CD4-positive, alpha-beta T cell (primary cell): ENCODE measurements around the gene EMC6. TPM values are rescaled to one million over a fixed set of nuclear protein-coding genes. Genes with fewer than 3 reads are reported as not detected.

Experiments used
- ATAC-seq: fragments of 200-7000 bp; cut with Tn5 transposase; one replicate; pipeline ENCODE4 v1.10.0; 2022; ENCODE audit warnings: mild to moderate bottlenecking; ENCODE audit not compliant: poor library complexity
- CTCF ChIA-PET: fragments of 350-600 bp; sonication (Branson Sonifier 250); formaldehyde crosslinking; loops from one replicate; lab custom pipeline; 2021; ENCODE audit warnings: antibody characterized with exemption, inconsistent platforms; lab: Charles Lee
- POLR2A ChIA-PET: fragments of 350-600 bp; sonication (Branson Sonifier 250); formaldehyde crosslinking; loops from one replicate; lab custom pipeline; 2021; ENCODE audit warnings: antibody characterized with exemption, inconsistent platforms; lab: Charles Lee
- DNase-seq, 14 experiments: peaks; one replicate each; pipeline ENCODE4 v3.0.0-alpha.2; 2013 to 2020; ENCODE audit warnings: mixed read lengths in 2 of 14
- H3K27ac ChIP-seq, 2 donors: one replicate each; pipeline versions ENCODE4 v1.5.1 to v1.7.0; 2013; ENCODE audit warnings: low read length in 2 of 2, low read depth in 1 of 2, mild to moderate bottlenecking in 1 of 2
- H3K27me3 ChIP-seq, 2 experiments: 1 replicate in 1 of 2; 2 replicates in 1 of 2; pipeline versions ENCODE4 v1.6.1 to v1.7.0; 2013; ENCODE audit warnings: low read length in 2 of 2, control low read depth in 1 of 2, mild to moderate bottlenecking in 1 of 2, moderate library complexity in 1 of 2; ENCODE audit not compliant: insufficient read depth in 2 of 2, control insufficient read depth in 1 of 2
- H3K36me3 ChIP-seq: one replicate; pipeline ENCODE4 v1.6.1; 2013; ENCODE audit warnings: low read length, control low read depth; ENCODE audit not compliant: insufficient read depth
- H3K4me1 ChIP-seq: one replicate; pipeline ENCODE4 v1.6.1; 2013; ENCODE audit warnings: low read length, control low read depth; ENCODE audit not compliant: insufficient read depth
- H3K4me3 ChIP-seq: one replicate; pipeline ENCODE4 v1.5.1; 2013; ENCODE audit warnings: mild to moderate bottlenecking, low read length, moderate library complexity
- H3K9me3 ChIP-seq, 2 experiments: 1 replicate in 1 of 2; 2 replicates in 1 of 2; pipeline versions ENCODE4 v1.6.1 to v1.7.0; 2013; ENCODE audit warnings: low read length in 2 of 2, mild to moderate bottlenecking in 2 of 2, control low read depth in 1 of 2, moderate library complexity in 1 of 2; ENCODE audit not compliant: control insufficient read depth in 1 of 2, insufficient read depth in 1 of 2
- H3K27ac Mint-ChIP-seq: one replicate; pipeline ENCODE4 v1.8.0; 2020; ENCODE audit warnings: mixed read lengths
- H3K27me3 Mint-ChIP-seq: one replicate; pipeline ENCODE4 v1.8.0; 2021; ENCODE audit warnings: mixed read lengths
- H3K36me3 Mint-ChIP-seq: one replicate; pipeline ENCODE4 v1.8.0; 2021; ENCODE audit warnings: low read depth, mixed read lengths
- H3K4me1 Mint-ChIP-seq: one replicate; pipeline ENCODE4 v1.8.0; 2021; ENCODE audit warnings: low read depth, mixed read lengths
- H3K4me3 Mint-ChIP-seq: one replicate; pipeline ENCODE4 v1.8.0; 2020; ENCODE audit warnings: mild to moderate bottlenecking, mixed read lengths
- H3K9me3 Mint-ChIP-seq: one replicate; pipeline ENCODE4 v1.8.0; 2020; ENCODE audit warnings: mixed read lengths
- CTCF ChIP-seq: fragments of 200-600 bp; IDR thresholded peaks from one replicate; pipeline ENCODE4 v1.8.0; 2022; ENCODE audit warnings: antibody characterized with exemption, mild to moderate bottlenecking
- intact Hi-C, 2 experiments: fragments of 100-400 bp; cut with DNase I in 1 of 2; cut with micrococcal nuclease in 1 of 2; formaldehyde crosslinking; loops; one replicate each; pipeline versions ENCODE4 v1.15.1 to v1.9.0; 2023 to 2025; cut with DNase I, micrococcal nuclease
- total RNA-seq, 174 experiments: library from RNA in 2 of 174; stranded (reverse) in 2 of 174; gene quantifications; one replicate each; pipeline ENCODE4 v1.2.3 and lab custom pipeline; 2021 to 2026

EMC6 gene
- total RNA-seq, 2 experiments from 2014 or later = 28.8 to 29.6 TPM

- TF ChIP-seq CTCF = no peak
- Histone ChIP-seq H3K27me3 (no peaks in the 10 kb centered on the region), H3K4me1 (peaks cover 27% of the 10 kb centered on the region), H3K27ac (peak within 1 kb of the TSS; percentile 93 to 99), H3K36me3 (no peaks in the 10 kb centered on the region), H3K4me3 (peak within 1 kb of the TSS; percentile 80), H3K9me3 (no peaks in the 10 kb centered on the region)
- H3K27ac Mint-ChIP-seq = peak within 1 kb of the TSS; percentile 99
- H3K27me3 Mint-ChIP-seq = no peaks in the 10 kb centered on the region
- peak; percentile 86 to 96 (median 92) for DNase-seq
- H3K36me3 Mint-ChIP-seq = peaks cover 12% of the 10 kb centered on the region
- CTCF ChIA-PET = interaction anchor here (1.0 to 1.3 kb wide), 5 partner anchors 14 to 588 kb away, joined by 3 to 6 read pairs (median 4); partner anchors contain the start of gene NCBP3
- intact Hi-C loops = loop anchor here (1.0 to 10.0 kb wide), 4 partner anchors 32 to 922 kb away; partner anchors contain the start of genes CLUH (in 1 of the 2), EMC6 (in 1 of the 2), NCBP3 (in 1 of the 2) and TAX1BP3 (in 1 of the 2)
- POLR2A ChIA-PET = interaction anchor here (0.6 to 2.3 kb wide), 16 partner anchors 9 to 1306 kb away, joined by 3 to 17 read pairs (median 6); partner anchors contain the start of genes CYB5D2, EMC6, METTL16 and NCBP3
- ATAC-seq = peak; percentile 98
- H3K4me1 Mint-ChIP-seq = peaks cover 21% of the 10 kb centered on the region
- peak within 1 kb of the TSS; percentile 98 for H3K4me3 Mint-ChIP-seq
- H3K9me3 Mint-ChIP-seq = no peaks in the 10 kb centered on the region
These were observed 32.3 kb upstream of the EMC6 start, which contains the start of the genes CTNS and SHPK for GRCh38 chr17:3636154-3636907. Gene CTNS, plus strand, starts transcription at chr17:3636760. Its CDS starts 3,447 bp downstream, at chr17:3640207. Gene SHPK, minus strand, starts transcription at chr17:3636250. Its CDS starts 31 bp downstream, at chr17:3636219.

GRCh38 chr17:3636908-3637373 lies 31.7 kb upstream of the EMC6 start:
- CTCF ChIA-PET = interaction anchor here (1.0 to 1.2 kb wide), 3 partner anchors 46 to 209 kb away, joined by 3 to 6 read pairs (median 3); partner anchors contain the start of gene NCBP3
- ATAC-seq = no peak
- POLR2A ChIA-PET = interaction anchor here (0.7 to 2.3 kb wide), 12 partner anchors 9 to 1306 kb away, joined by 3 to 17 read pairs (median 7); partner anchors contain the start of genes CYB5D2, EMC6, METTL16 and NCBP3

More at GRCh38 chr17:3636908-3637373, 31.7 kb upstream of the EMC6 start:
- Mint-ChIP-seq H3K36me3 (peaks cover 12% of the 10 kb centered on the region), H3K27ac (peak overlapping the region; percentile 99), H3K27me3 (no peaks in the 10 kb centered on the region), H3K4me1 (peaks cover 21% of the 10 kb centered on the region), H3K9me3 (no peaks in the 10 kb centered on the region), H3K4me3 (peak overlapping the region; percentile 85)
- intact Hi-C loops = loop anchor here (1.0 to 10.0 kb wide), 4 partner anchors 31 to 922 kb away; partner anchors contain the start of genes EMC6 (in 2 of the 2), TAX1BP3 (in 2 of the 2), CLUH (in 1 of the 2) and NCBP3 (in 1 of the 2)
- Histone ChIP-seq H3K4me1 (peaks cover 27% of the 10 kb centered on the region), H3K27ac (peak overlapping the region; percentile 93 to 99), H3K9me3 (no peaks in the 10 kb centered on the region), H3K27me3 (no peaks in the 10 kb centered on the region), H3K36me3 (no peaks in the 10 kb centered on the region), H3K4me3 (peak overlapping the region; percentile 80)
- DNase-seq = peak in 4 of 14 experiments; percentile 8 to 44 (median 10)
- no peak for TF ChIP-seq CTCF
